HUES48 (cell line): ENCODE results near the gene RASGRF1.

Experiments used
- H3K27ac ChIP-seq: one replicate; pipeline ENCODE4 v1.7.0; 2013; ENCODE audit warnings: low read depth, low read length, inconsistent platforms
- H3K27me3 ChIP-seq: 2 replicates; pipeline ENCODE4 v1.6.1; 2013; ENCODE audit warnings: mild to moderate bottlenecking, low read length; ENCODE audit not compliant: control insufficient read depth, insufficient read depth
- H3K36me3 ChIP-seq: 2 replicates; pipeline ENCODE4 v1.6.1; 2013; ENCODE audit warnings: low read length; ENCODE audit not compliant: control insufficient read depth, insufficient read depth
- H3K4me1 ChIP-seq: 2 replicates; pipeline ENCODE4 v1.6.1; 2013; ENCODE audit warnings: mild to moderate bottlenecking, low read length; ENCODE audit not compliant: control insufficient read depth, insufficient read depth
- H3K4me3 ChIP-seq: 2 replicates; pipeline ENCODE4 v1.5.1; 2013; ENCODE audit warnings: mild to moderate bottlenecking, low read depth, low read length
- H3K9ac ChIP-seq: 2 replicates; pipeline ENCODE4 v1.6.1; 2013; ENCODE audit warnings: mild to moderate bottlenecking, low read depth, low read length, moderate library complexity
- H3K9me3 ChIP-seq: 2 replicates; pipeline ENCODE4 v1.6.1; 2013; ENCODE audit warnings: low read length; ENCODE audit not compliant: control insufficient read depth, insufficient read depth

The RASGRF1 gene

DNA sequence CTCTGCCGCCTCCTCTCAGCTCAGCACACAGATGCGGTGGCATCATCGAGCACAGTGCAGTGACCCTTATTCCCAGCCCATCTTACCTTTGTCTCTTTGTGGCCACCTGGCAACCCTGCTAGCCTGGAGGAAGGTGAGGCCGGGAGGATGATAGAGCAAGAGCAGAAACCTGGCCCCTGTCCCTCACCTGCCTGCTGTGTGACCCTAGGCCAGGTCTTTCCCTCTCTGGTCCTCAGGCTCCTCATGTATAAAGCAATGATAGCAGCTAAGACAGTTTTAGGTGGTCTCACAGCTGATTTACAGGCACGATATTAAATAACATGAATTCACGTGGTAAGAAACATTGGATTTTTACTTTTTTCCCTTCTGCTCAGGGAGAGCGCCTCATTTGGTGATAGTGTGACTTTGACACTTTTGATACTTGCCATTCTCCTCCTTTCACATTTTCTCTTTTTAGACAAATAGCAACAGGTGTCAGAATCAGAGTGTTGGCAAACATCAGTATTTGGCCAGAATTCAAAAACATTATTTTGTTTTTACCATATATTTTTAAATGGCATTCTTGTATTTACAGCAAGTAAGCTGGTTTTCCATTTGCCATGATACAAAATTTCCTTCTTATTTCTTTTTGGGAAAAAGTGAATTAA, 116.2 kb downstream of the RASGRF1 start:
- H3K27me3 ChIP-seq = peaks cover 5% of the 10 kb centered on the region; the same call in 1 of the 2 replicates
- H3K9me3 ChIP-seq = no peaks in the 10 kb centered on the region
- no peak overlapping the region for H3K4me3 ChIP-seq
- H3K27ac ChIP-seq = no peak overlapping the region
- no peaks in the 10 kb centered on the region for H3K36me3 ChIP-seq
- no peak overlapping the region for H3K9ac ChIP-seq
- no peaks in the 10 kb centered on the region for H3K4me1 ChIP-seq

DNA sequence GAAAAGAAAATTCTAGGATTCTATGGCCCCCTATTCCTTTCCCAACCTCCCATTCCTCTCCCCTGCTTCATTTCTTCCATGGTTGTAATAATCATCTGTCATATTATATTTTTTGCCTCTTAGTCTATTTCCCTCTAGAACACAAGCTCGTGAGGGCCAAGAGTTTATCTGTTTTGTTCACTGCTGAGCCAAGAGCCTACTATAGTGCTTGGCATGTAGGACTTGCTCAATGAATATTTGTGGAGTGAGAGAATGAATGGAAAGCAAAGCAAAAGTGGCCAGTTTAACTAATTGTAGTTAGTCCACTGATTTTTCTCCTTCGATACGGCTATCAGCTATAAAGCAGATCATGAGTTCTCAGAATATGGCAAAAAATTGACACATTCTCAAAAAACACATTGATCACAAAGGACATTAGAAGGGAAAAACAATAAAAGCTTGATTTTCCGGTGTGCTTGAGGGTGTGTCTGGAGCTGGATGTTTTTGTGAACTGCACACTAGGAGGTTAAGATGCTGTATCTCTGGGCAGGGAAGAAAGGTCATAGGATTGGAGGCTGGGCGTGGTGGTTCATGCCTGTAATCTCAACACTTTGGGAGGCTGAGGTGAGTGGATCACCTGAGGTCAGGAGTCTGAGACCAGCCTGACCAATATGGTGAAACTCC, 120.8 kb downstream of the RASGRF1 start:
- H3K9ac ChIP-seq = no peak overlapping the region
- no peaks in the 10 kb centered on the region for H3K9me3 ChIP-seq
- no peak overlapping the region for H3K4me3 ChIP-seq
- H3K27me3 ChIP-seq = no peaks in the 10 kb centered on the region
- no peak overlapping the region for H3K27ac ChIP-seq
- no peaks in the 10 kb centered on the region for H3K36me3 ChIP-seq
- H3K4me1 ChIP-seq = peaks cover 8% of the 10 kb centered on the region

DNA sequence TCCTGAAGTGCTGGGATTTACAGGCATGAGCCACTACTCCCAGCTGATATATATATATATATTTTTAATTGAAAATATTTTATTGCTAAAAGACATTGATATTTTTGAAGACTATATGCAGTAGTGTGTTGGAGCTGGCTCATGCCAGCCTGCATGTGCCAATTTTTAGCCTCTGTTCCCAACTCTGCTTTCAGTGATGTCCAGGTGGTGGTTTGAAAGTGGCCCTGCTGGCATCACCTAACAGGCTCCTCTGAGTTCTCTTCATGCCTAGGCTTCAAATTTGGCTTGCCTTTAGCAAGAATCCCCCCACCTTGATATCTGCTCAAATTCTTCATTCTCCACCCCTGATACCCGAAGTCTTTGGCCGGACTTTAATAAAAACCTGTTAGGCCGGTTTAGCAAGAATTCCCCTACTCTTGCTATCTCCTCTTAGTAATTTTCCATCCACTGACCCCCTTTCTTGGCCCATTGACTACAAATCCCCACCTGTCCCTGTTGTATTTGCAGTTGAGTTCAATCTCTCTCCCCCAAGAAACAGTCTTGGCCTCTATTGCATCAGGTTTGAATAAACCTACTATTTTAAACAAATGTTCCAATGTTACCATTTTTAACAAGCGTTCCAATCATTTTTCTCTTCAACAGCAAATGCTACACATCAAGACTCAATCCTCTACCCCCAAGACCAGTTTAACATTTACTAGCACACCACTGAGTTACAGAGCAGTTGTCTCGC, 121.9 kb downstream of the RASGRF1 start:
- no peaks in the 10 kb centered on the region for H3K36me3 ChIP-seq
- no peak overlapping the region for H3K27ac ChIP-seq
- no peaks in the 10 kb centered on the region for H3K27me3 ChIP-seq
- no peaks in the 10 kb centered on the region for H3K9me3 ChIP-seq
- H3K4me3 ChIP-seq = no peak overlapping the region
- H3K9ac ChIP-seq = no peak overlapping the region
- peaks cover 8% of the 10 kb centered on the region for H3K4me1 ChIP-seq

DNA sequence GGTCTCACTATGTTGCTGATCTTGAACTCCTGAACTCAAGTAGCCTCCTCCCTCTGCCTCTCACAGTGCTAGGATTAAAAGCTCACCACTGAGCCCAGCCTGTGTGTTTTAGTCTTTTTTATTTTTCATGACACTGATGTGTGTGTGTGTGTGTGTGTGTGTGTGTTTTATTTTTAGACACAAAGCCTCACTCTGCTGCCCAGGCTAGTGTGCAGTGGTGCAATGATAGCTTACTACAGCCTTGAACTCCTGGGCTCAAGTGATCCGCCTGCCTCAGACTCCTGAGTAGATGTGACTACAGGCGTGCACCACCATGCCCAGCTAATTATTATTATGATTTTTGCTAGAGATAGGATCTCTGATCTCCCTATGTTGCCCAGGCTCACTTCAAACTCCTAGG, 122.5 kb downstream of the RASGRF1 start:
- Histone ChIP-seq H3K27me3 (no peaks in the 10 kb centered on the region), H3K9ac (no peak overlapping the region), H3K4me3 (no peak overlapping the region), H3K36me3 (no peaks in the 10 kb centered on the region), H3K9me3 (no peaks in the 10 kb centered on the region), H3K4me1 (peaks cover 8% of the 10 kb centered on the region), H3K27ac (no peak overlapping the region)

DNA sequence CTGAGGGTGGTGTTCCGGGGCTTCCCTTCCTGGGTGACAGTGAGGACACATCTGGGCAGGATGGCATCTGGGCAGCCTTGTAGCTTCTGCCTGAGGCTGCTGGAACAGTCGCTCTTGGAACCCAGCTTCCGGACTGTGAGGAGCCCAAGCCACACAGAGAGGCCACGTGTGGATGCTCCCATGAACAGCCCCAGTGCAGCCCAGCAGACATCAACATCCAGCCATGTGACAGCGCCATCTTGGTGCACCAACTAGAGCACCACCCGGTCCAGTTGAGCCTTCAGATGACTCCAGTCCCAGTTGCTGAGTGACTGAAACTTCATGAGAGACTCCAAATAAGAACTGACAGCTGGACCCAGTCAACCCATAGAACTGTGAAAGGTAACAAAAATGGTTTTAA, 130.3 kb downstream of the RASGRF1 start:
- Histone ChIP-seq H3K27ac (no peak overlapping the region), H3K4me3 (no peak overlapping the region), H3K9me3 (no peaks in the 10 kb centered on the region), H3K4me1 (peaks cover 5% of the 10 kb centered on the region; the same call in 1 of the 2 replicates), H3K36me3 (no peaks in the 10 kb centered on the region), H3K27me3 (no peaks in the 10 kb centered on the region), H3K9ac (no peak overlapping the region)

DNA sequence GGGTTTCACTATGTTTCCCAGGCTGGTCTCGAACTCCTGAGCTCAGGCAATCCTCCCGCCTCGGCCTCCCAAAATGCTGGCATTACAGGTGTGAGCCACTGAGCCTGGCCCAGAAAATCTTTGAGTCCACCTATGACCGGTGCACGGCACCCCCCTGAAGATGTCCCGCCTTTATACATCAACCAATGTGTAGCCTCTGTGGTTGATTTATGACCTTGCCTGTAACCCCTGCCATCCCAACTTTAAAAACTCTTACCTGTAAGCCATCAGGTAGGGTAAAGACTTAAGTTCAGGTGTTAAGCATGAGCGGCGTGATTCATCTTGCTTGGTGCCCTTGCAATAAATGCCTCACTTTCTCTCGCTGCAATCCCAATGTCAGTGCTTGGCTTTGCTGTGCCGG, 131.2 kb downstream of the RASGRF1 start:
- Histone ChIP-seq H3K9me3 (no peaks in the 10 kb centered on the region), H3K27ac (no peak overlapping the region), H3K9ac (no peak overlapping the region), H3K27me3 (no peaks in the 10 kb centered on the region), H3K4me3 (no peak overlapping the region), H3K36me3 (no peaks in the 10 kb centered on the region), H3K4me1 (peaks cover 5% of the 10 kb centered on the region; the same call in 1 of the 2 replicates)

DNA sequence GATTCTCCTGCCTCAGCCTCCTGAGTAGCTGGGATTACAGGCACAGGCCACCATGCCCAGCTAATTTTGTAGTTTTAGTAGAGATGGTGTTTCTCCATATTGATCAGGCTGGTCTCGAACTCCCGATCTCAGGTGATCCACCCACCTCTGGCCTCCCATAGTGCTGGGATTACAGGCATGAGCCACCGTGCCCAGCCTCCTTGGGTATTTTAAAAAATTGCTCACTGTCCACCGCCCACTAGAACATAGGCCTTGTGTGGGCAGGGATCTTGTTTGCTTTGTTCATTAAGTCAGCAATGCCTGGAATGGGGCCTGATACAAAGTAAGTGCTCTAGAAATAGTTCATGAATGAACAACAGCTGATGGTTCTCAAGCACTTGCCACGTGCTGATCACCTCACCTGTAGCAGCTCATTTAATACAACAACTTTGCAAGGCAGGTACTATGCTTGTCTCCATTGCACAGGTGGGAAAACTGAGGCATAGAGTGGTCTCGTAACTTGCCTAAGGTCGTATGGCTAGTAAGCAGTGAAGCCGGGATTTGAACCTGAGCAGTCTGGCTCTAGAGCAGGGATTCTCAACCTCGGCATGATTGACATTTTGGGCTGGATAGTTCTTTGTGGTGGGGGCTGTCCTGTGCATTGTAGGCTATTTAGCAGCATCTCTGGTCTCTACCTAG, 133.0 kb downstream of the RASGRF1 start:
- no peaks in the 10 kb centered on the region for H3K27me3 ChIP-seq
- H3K9me3 ChIP-seq = no peaks in the 10 kb centered on the region
- no peak overlapping the region for H3K27ac ChIP-seq
- no peaks in the 10 kb centered on the region for H3K36me3 ChIP-seq
- H3K4me3 ChIP-seq = no peak overlapping the region
- H3K4me1 ChIP-seq = peaks cover 5% of the 10 kb centered on the region; the same call in 1 of the 2 replicates
- H3K9ac ChIP-seq = no peak overlapping the region

DNA sequence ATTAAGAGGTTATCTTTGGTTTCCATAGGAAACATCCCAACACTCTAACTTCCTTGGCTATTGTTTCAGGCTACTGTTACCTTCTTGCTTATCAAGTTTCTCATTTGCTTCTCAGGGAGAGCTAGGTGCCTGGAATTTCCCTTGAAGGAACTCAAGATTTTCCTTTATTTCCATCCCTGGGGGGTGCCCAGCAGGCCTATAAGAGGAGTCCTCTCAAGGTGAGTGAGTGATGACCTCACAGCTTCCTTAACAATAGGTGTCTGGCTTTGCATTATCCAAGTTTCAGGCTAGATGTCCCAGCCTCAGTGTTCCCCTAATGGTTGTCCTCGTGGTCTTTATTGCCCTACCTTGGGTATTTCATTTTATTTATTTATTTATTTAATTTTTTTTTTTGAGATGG, 133.6 kb downstream of the RASGRF1 start:
- Histone ChIP-seq H3K27ac (peak overlapping the region; percentile 77), H3K4me1 (peaks cover 6% of the 10 kb centered on the region), H3K27me3 (no peaks in the 10 kb centered on the region), H3K9me3 (no peaks in the 10 kb centered on the region), H3K4me3 (no peak overlapping the region), H3K9ac (no peak overlapping the region), H3K36me3 (no peaks in the 10 kb centered on the region)

DNA sequence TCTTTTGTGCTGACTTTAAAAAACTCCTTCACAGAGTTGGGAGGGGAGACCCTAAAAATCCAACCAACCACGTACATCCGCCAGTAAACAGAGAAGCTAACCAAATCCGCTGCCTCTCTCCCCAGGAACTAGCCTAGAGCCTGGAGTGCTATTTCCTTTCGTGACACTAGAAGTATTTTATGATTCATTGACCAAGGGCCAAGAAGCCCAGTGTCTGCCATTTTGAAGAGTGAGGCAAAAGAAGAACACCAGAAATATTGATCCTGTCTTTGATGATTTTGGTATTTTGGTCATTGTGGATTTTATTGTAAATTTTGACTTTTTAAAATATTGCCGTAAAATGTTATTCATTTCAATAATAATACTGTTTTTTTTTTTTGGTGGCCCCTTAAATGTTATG, 135.2 kb downstream of the RASGRF1 start:
- Histone ChIP-seq H3K9me3 (no peaks in the 10 kb centered on the region), H3K27ac (no peak overlapping the region), H3K27me3 (no peaks in the 10 kb centered on the region), H3K4me3 (no peak overlapping the region), H3K9ac (no peak overlapping the region), H3K4me1 (peaks cover 15% of the 10 kb centered on the region), H3K36me3 (no peaks in the 10 kb centered on the region)

DNA sequence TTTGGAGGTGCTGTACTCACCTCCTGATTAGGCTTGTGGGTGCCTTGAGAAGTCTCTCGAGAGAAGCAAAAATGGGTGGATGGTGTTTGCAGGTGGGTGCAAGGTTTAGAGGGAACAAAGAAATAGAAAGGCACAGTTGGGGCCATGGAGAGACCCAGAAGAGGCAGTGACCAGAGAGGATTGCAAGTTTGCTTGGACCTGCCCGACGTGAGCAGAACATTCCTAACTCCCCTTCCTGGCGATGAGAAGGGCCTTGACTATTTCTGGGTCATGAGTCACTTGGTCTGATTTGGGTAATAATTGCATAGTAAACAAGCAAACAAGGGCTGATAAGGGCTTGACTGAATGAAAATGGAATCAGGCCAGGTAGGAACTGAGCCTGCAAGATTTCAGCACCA, 138.7 kb downstream of the RASGRF1 start:
- Histone ChIP-seq H3K36me3 (no peaks in the 10 kb centered on the region), H3K27ac (peak overlapping the region; percentile 46), H3K9me3 (no peaks in the 10 kb centered on the region), H3K27me3 (no peaks in the 10 kb centered on the region; the same call in 1 of the 2 replicates), H3K4me3 (no peak overlapping the region), H3K9ac (no peak overlapping the region), H3K4me1 (peaks cover 13% of the 10 kb centered on the region)
